ENCODE measurements around the gene IGFBP2. TPM values are rescaled to one million over a fixed set of nuclear protein-coding genes. Genes with fewer than 3 reads are reported as not detected.

The IGFBP2 gene
- total and polyA plus RNA-seq, 2 of the 8 experiments (the other 6 are each of a cell fraction or from before 2014, with no cell fraction given): 326 to 782 TPM

DNA sequence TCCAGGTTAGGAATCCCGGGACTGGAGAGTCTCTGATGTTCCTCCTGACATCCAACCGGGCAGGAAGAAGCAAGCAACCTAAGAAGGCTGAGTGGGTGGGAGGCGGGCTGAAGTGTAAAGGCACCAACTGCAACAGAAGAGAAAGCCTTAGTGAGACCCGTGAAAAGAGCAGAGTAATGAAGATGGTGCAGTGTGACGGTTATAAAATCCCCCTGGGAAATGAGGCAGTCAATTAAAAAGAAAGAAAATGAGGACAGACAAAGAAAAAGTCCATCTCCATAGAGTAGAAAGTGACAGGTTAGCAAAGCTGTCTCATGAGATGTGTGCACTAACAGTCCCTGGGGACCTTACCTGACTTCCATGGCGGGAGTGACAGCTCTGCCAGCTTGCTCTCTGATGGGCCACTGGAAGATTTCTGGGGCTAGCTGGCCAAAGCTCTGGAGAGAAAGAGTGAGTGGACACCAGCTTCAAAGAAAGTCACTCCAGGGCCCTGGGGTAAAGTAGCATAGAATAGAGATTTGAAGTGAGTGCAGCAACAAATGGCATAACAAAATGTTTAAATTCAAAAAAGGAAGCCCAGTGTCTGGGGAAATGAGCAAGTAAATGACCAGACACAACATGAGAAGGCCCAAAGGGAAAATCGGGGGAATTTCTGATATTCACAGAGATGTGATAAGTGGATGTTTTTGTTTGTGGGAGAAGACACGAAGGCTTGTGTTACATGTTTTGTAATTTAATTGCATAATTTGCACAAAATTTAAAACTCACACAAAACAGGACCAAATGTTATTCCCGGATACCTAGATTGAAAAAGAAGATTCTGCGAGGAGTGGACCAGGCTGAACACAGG, 44.1 kb upstream of the IGFBP2 start (continued):
- no peak for TF ChIP-seq SP4 (IDR thresholded peaks at IDR 0.05; ENCODE audit: low read length)
- TF ChIP-seq CTBP2 (IDR thresholded peaks at IDR 0.05; ENCODE audit: borderline replicate concordance, insufficient read depth, insufficient read length, low read length): no peak

Data from H1 (cell line).